Activated CD4-positive, alpha-beta T cell treated with anti-CD3 and anti-CD28 coated beads, Interleukin-2, amount 50 U/mL, for 24 hours (primary cell): ENCODE results near the gene NOL4L.

ENCODE experiments used
- DNase-seq, 2 donors: peaks; one replicate each; pipeline ENCODE4 v3.0.0-alpha.2; 2020; ENCODE audit warnings: low read depth in 1 of 2, low spot score in 1 of 2

Gene NOL4L

GRCh38 chr20:32563311-32564272, 21.5 kb downstream of the NOL4L start:
- no peak for DNase-seq

GRCh38 chr20:32562495-32562911, 22.6 kb downstream of the NOL4L start:
- no peak for DNase-seq

GRCh38 chr20:32560989-32561830, 23.9 kb downstream of the NOL4L start:
- no peak for DNase-seq

GRCh38 chr20:32560482-32560988, 24.6 kb downstream of the NOL4L start:
- DNase-seq, result no peak

GRCh38 chr20:32559753-32560380, 25.3 kb downstream of the NOL4L start:
- no peak for DNase-seq

- DNase-seq, result no peak
Measured at GRCh38 chr20:32559205-32559752, 25.9 kb downstream of the NOL4L start.

- no peak for DNase-seq
Measured at GRCh38 chr20:32558526-32558925, 26.6 kb downstream of the NOL4L start.

- no peak for DNase-seq
Measured at GRCh38 chr20:32557319-32557718, 27.8 kb downstream of the NOL4L start.

- no peak for DNase-seq
Measured at GRCh38 chr20:32556312-32557184, 28.6 kb downstream of the NOL4L start.

- DNase-seq, result no peak
Measured at GRCh38 chr20:32555584-32555983, 29.5 kb downstream of the NOL4L start.

GRCh38 chr20:32554965-32555289, 30.2 kb downstream of the NOL4L start:
- no peak for DNase-seq

- no peak for DNase-seq
Measured at GRCh38 chr20:32553618-32554017, 31.5 kb downstream of the NOL4L start.

- no peak for DNase-seq
Measured at GRCh38 chr20:32551693-32552092, 33.4 kb downstream of the NOL4L start.

- no peak for DNase-seq
Measured at GRCh38 chr20:32549842-32550241, 35.3 kb downstream of the NOL4L start.

- no peak for DNase-seq
Measured at GRCh38 chr20:32547753-32548034, 37.4 kb downstream of the NOL4L start.

GRCh38 chr20:32546918-32547752, 38.0 kb downstream of the NOL4L start:
- no peak for DNase-seq

GRCh38 chr20:32544893-32545840, 40.0 kb downstream of the NOL4L start:
- no peak for DNase-seq

GRCh38 chr20:32544260-32544722, 40.8 kb downstream of the NOL4L start:
- no peak for DNase-seq
